Measurements from ENCODE around the gene ZNF35.

Gene ZNF35

DNA sequence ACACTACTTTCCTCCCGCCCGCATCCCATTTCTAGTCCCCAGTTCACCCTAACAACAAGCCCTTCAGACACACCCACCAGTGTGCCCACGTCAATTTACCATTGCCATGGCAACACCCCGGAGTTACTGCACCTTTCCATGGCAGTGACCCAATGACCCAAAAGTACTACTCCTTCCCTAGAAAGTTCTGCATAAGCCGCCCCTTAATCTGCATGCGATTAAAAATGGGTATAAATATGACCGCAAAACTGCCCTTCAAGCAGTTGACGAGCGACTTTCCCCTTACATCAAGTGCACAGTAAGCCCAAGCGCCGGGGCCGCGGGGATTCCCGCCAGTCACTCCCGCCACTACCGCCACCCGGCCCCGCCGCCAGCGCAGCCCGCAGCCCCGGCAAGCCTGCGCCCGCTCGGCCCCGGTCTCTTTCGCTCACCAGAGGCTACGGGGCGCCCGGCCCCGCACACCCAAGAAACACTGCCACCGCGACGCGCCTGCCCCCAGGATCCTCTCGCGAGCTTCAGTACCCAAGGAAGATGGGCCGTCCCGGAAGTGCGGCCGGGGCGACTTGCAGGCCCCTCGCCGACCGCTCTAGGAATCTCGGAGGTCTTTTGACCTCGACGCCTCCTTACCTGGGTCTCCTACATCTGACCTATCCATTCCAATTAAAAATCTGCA, 36.7 kb downstream of the ZNF35 start:
- DNase-seq (ENCODE audit: low read depth), result peak; percentile 42

DNA sequence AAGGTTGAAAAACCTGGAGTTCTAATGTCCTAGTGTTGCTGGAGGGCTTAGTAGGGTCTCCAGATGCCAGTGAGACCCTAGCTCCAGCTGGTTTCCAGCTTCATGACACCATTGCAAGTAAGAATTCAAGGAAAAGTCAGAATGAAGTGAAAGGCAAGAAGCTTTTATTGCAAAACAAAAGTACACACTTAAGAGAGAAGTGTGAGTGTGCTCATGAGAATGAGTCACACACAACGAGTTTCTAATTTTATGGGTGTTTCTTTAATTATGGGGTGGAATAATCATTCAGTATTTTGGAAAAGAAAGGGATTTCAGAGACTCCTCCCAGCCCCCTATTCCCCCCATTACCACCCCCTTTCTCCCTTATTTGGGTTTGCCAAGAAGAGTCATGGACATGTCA, 39.4 kb downstream of the ZNF35 start:
- DNase-seq (ENCODE audit: low read depth), result no peak
